Endothelial cell (in vitro differentiated cells): ENCODE data around the gene ACADL. TPM values are rescaled to one million over a fixed set of nuclear protein-coding genes. Genes with fewer than 3 reads are reported as not detected.

Experiments used
- DNase-seq: peaks from one replicate; pipeline ENCODE4 v3.0.0; 2021; ENCODE audit warnings: low spot score
- H3K27ac Mint-ChIP-seq: one replicate; pipeline ENCODE4 v1.8.0; 2021; ENCODE audit warnings: mixed read lengths, inconsistent platforms; ENCODE audit not compliant: unreplicated experiment
- H3K27me3 Mint-ChIP-seq: one replicate; pipeline ENCODE4 v1.8.0; 2021; ENCODE audit warnings: mild to moderate bottlenecking, moderate library complexity, mixed read lengths, inconsistent platforms; ENCODE audit not compliant: unreplicated experiment
- H3K36me3 Mint-ChIP-seq: one replicate; pipeline ENCODE4 v1.8.0; 2021; ENCODE audit warnings: mild to moderate bottlenecking, low read depth, mixed read lengths, inconsistent platforms; ENCODE audit not compliant: unreplicated experiment
- H3K4me1 Mint-ChIP-seq: one replicate; pipeline ENCODE4 v1.8.0; 2021; ENCODE audit warnings: mild to moderate bottlenecking, mixed read lengths, inconsistent platforms; ENCODE audit not compliant: unreplicated experiment
- H3K4me3 Mint-ChIP-seq: one replicate; pipeline ENCODE4 v1.8.0; 2021; ENCODE audit warnings: mild to moderate bottlenecking, mixed read lengths, inconsistent platforms; ENCODE audit not compliant: unreplicated experiment
- H3K9me3 Mint-ChIP-seq: one replicate; pipeline ENCODE4 v1.8.0; 2021; ENCODE audit warnings: mixed read lengths, inconsistent platforms; ENCODE audit not compliant: unreplicated experiment
- total RNA-seq: library from RNA; stranded (reverse); fragmentation: NEBNext Ultra II Directional; extraction: Animal tissue kit (Norgen Biotek cat#: 25700); gene quantifications from one replicate; pipeline ENCODE4 v1.2.1, GENCODE V29; 2021; ENCODE audit not compliant: unreplicated experiment
- TF ChIP-seq, protein P1 (sequence below): fragments of 200-600 bp; sonication (generic); IDR thresholded peaks from one replicate; pipeline ENCODE4 v1.5.0; 2021; ENCODE audit warnings: antibody characterized with exemption; ENCODE audit not compliant: unreplicated experiment

The ACADL gene
- total RNA-seq, 1 donor from 2014 or later, result not detected

DNA sequence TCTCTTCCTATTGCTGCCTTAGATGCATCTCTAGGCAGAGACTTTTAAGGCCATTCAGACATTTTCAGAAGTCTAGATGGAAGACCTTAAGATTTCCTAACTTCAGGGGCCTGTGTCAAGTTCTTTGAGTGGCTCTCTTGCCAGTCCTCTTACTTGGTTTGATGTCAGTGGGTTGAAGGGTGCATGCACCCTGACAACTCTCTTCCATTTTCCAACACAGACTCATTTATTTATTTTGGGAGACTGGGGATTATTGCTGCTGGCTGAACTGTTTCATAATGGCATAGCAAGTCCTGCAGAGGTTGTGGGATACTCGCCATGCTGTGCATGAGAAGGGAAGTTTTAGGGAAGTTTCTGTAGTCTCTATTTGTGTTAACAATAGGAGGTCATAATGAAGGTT is 39.0 kb upstream of the ACADL start:
- Mint-ChIP-seq H3K4me1 (no peaks in the 10 kb centered on the region), H3K9me3 (no peaks in the 10 kb centered on the region), H3K27me3 (no peaks in the 10 kb centered on the region), H3K4me3 (no peak overlapping the region), H3K36me3 (no peaks in the 10 kb centered on the region), H3K27ac (no peak overlapping the region)
- TF ChIP-seq, protein P1, sequence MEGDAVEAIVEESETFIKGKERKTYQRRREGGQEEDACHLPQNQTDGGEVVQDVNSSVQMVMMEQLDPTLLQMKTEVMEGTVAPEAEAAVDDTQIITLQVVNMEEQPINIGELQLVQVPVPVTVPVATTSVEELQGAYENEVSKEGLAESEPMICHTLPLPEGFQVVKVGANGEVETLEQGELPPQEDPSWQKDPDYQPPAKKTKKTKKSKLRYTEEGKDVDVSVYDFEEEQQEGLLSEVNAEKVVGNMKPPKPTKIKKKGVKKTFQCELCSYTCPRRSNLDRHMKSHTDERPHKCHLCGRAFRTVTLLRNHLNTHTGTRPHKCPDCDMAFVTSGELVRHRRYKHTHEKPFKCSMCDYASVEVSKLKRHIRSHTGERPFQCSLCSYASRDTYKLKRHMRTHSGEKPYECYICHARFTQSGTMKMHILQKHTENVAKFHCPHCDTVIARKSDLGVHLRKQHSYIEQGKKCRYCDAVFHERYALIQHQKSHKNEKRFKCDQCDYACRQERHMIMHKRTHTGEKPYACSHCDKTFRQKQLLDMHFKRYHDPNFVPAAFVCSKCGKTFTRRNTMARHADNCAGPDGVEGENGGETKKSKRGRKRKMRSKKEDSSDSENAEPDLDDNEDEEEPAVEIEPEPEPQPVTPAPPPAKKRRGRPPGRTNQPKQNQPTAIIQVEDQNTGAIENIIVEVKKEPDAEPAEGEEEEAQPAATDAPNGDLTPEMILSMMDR, result no peak
- no peak for DNase-seq

DNA sequence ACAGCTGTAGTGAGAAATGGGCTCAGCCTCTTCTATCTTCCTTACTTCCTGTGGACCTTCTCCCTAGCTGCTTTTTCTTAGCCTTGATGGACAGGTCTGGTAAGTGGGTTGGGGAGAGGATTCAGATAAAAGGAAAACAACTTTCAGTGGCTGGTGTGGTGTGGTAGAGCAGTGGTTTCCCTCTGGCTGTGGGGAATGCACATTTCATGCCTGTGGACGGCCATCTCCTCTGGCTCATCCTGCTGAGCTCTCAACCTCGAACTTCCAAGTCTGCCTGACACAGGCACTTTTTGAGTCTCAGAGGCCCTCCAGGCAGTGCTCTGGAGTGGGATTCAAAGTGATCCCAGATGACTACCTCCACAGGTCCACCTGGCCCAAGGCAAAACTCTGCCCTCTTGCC is 38.6 kb upstream of the ACADL start:
- Mint-ChIP-seq H3K36me3 (no peaks in the 10 kb centered on the region), H3K27me3 (no peaks in the 10 kb centered on the region), H3K9me3 (no peaks in the 10 kb centered on the region), H3K4me1 (no peaks in the 10 kb centered on the region), H3K4me3 (no peak overlapping the region), H3K27ac (no peak overlapping the region)
- TF ChIP-seq, protein P1, result no peak
- no peak for DNase-seq

DNA sequence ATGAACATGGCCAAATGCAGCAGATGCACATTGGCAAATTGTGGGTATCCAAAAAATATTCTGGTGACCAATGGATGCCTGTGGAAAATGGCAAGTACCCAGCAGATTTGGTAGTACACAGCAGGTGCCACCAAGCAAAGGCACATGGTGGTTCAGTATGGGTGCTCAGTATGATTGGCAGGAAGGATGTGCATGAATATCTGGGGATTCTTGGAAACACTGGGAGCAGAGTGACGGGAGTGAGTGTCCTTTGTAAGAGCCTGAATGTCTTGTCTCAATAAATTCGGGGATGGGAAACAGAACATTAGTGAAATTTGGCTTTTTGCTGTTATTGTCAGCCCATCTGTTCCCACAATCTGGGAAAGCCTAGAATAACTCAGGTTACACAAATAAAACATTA is 36.8 kb upstream of the ACADL start:
- Mint-ChIP-seq H3K4me3 (no peak overlapping the region), H3K27me3 (no peaks in the 10 kb centered on the region), H3K36me3 (no peaks in the 10 kb centered on the region), H3K4me1 (no peaks in the 10 kb centered on the region), H3K27ac (no peak overlapping the region), H3K9me3 (no peaks in the 10 kb centered on the region)
- TF ChIP-seq, protein P1, result no peak
- DNase-seq, result no peak

DNA sequence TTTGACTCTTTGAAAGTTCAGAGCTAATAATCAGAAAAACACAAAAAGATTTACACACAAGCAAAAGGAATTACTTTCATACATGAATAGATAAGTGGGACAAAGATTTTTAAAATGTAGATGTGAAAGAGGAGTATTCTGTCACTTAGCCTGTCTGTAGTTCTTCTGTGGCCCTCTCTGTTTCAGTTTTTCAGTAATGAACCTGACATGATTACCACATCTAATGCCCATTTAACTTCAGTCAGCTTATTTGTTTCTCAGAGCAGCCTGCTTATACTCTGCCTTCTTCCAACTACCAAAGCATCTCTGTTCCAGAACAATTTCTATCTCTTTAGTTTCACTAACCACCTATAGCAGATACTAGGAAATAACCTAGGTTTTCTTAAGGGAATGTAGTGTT is 34.4 kb upstream of the ACADL start:
- no peaks in the 10 kb centered on the region for H3K36me3 Mint-ChIP-seq
- TF ChIP-seq, protein P1, result no peak
- no peaks in the 10 kb centered on the region for H3K27me3 Mint-ChIP-seq
- no peak for DNase-seq
- H3K27ac Mint-ChIP-seq, result no peak overlapping the region
- no peaks in the 10 kb centered on the region for H3K9me3 Mint-ChIP-seq
- no peak overlapping the region for H3K4me3 Mint-ChIP-seq
- no peaks in the 10 kb centered on the region for H3K4me1 Mint-ChIP-seq

DNA sequence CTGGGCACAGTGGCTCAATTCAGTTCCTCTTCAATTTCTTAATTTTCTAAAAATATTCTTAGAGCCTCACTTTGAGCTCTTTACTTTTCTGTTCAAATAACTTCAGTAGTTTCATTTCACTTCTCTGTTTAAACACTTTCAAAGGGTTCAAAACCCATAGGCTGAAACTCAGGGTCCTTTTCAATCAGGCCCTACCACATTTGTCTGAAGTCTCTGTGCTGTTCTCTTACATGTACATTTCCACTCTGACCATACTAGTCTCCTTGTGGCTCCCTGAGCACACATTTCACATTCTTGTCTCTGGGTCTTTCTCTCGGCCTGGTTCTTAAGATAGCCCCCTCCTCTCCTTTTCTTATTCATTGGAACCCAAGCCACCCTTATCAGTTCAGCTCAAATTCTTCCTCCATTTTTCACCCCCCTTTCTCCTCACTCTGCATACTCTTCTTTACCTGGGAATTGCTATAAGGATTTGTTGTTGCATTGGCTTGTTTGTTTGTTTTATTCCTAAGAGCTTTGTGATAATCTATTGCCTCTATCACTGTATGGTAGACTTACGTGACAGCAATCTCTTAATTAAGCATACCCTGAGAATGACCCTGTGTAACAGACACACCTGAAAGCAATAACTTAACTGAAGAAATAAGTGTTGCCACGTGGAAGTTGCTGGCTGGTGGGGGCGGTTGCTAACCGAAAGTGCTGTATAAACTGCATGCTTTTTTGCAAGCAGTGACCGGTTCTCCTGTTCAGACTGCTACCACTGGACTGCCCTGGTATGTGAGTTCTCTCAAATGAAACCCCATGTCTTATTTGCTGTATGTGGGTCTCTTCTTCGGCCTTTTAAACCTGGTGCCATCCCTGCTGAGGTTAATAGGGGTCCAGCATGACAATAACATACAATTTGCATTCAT is 27.7 kb upstream of the ACADL start:
- Mint-ChIP-seq H3K36me3 (no peaks in the 10 kb centered on the region), H3K4me3 (no peak overlapping the region), H3K27ac (no peak overlapping the region), H3K27me3 (no peaks in the 10 kb centered on the region), H3K9me3 (no peaks in the 10 kb centered on the region), H3K4me1 (no peaks in the 10 kb centered on the region)
- DNase-seq, result no peak
- TF ChIP-seq, protein P1, result no peak
